Thoracic aorta (tissue), 2 donors: ENCODE measurements around the gene LDLRAD4. TPM values are rescaled to one million over a fixed set of nuclear protein-coding genes. Genes with fewer than 3 reads are reported as not detected.

Experiments used
- ATAC-seq: fragments of 150-250 bp; one replicate; pipeline ENCODE4 v1.8.0; 2017; ENCODE audit warnings: low read depth; ENCODE audit not compliant: insufficient number of reproducible peaks, low FRiP score
- DNase-seq: peaks from one replicate; pipeline ENCODE4 v3.0.0-alpha.2; 2020; ENCODE audit warnings: low spot score
- H3K27ac ChIP-seq, 2 donors: fragments of 200-600 bp; sonication (generic); 1 replicate in 1 of 2; 2 replicates in 1 of 2; pipeline ENCODE4 v1.5.1; 2016; ENCODE audit warnings: mild to moderate bottlenecking in 2 of 2, moderate library complexity in 2 of 2
- H3K27me3 ChIP-seq: fragments of 200-600 bp; sonication (generic); replicated peaks from 2 replicates; pipeline ENCODE4 v1.6.0; 2016; ENCODE audit warnings: mild to moderate bottlenecking; ENCODE audit not compliant: insufficient read depth
- H3K36me3 ChIP-seq: fragments of 200-600 bp; sonication (generic); one replicate; pipeline ENCODE4 v1.5.1; 2016
- H3K4me1 ChIP-seq, 2 donors: fragments of 200-600 bp; sonication (generic); 1 replicate in 1 of 2; 2 replicates in 1 of 2; pipeline versions ENCODE4 v1.5.1 to v1.6.0; 2016; ENCODE audit warnings: low read depth in 2 of 2, mild to moderate bottlenecking in 1 of 2; ENCODE audit not compliant: control insufficient read depth in 1 of 2
- H3K4me3 ChIP-seq: fragments of 200-600 bp; sonication (generic); 2 replicates; pipeline ENCODE4 v1.5.1; 2016; ENCODE audit warnings: mild to moderate bottlenecking
- H3K9me3 ChIP-seq: fragments of 200-600 bp; sonication (generic); 2 replicates; pipeline ENCODE4 v1.5.1; 2016
- CTCF ChIP-seq: fragments of 200-600 bp; sonication (generic); IDR thresholded peaks from one replicate; pipeline ENCODE4 v1.5.1; 2019; ENCODE audit warnings: antibody characterized with exemption
- total RNA-seq, 2 donors: library from RNA; depleted of rRNA; stranded (reverse); fragments of >200 nt; gene quantifications; one replicate each; pipeline versions ENCODE4 v1.1.0 to v1.2.3, GENCODE V29; 2016

The LDLRAD4 gene
- total RNA-seq, 2 donors from 2014 or later, result 98.4 to 135 TPM

GRCh38 chr18:13617826-13618515 is 399.4 kb downstream of the LDLRAD4 start:
- ATAC-seq, result no peak
- TF ChIP-seq CTCF, result no peak
- peaks cover 3% of the 10 kb centered on the region for H3K36me3 ChIP-seq
- no peaks in the 10 kb centered on the region for H3K27me3 ChIP-seq
- peaks cover 4 to 24% of the 10 kb centered on the region in 2 donors for H3K4me1 ChIP-seq
- H3K9me3 ChIP-seq, result no peaks in the 10 kb centered on the region
- no peak for DNase-seq
- H3K4me3 ChIP-seq, result no peak overlapping the region
- no peak overlapping the region for H3K27ac ChIP-seq

- no peak for DNase-seq
- no peak for TF ChIP-seq CTCF
- H3K36me3 ChIP-seq, result peaks cover 6% of the 10 kb centered on the region
- H3K27ac ChIP-seq, result no peak overlapping the region
- no peak for ATAC-seq
- H3K9me3 ChIP-seq, result no peaks in the 10 kb centered on the region
- no peak overlapping the region for H3K4me3 ChIP-seq
- peaks cover 4 to 23% of the 10 kb centered on the region in 2 donors for H3K4me1 ChIP-seq
- no peaks in the 10 kb centered on the region for H3K27me3 ChIP-seq
Measured at GRCh38 chr18:13618760-13619438, 400.3 kb downstream of the LDLRAD4 start.

- no peak for TF ChIP-seq CTCF
- Histone ChIP-seq H3K4me3 (no peak overlapping the region), H3K9me3 (no peaks in the 10 kb centered on the region), H3K27ac (no peak overlapping the region), H3K36me3 (peaks cover 6% of the 10 kb centered on the region), H3K4me1 (peaks cover 4 to 15% of the 10 kb centered on the region in 2 donors), H3K27me3 (no peaks in the 10 kb centered on the region)
- ATAC-seq (no peak), DNase-seq (no peak)
Measured at GRCh38 chr18:13619505-13620205, 401.1 kb downstream of the LDLRAD4 start.

- ATAC-seq (no peak), DNase-seq (no peak)
- no peak overlapping the region for H3K4me3 ChIP-seq
- H3K9me3 ChIP-seq, result no peaks in the 10 kb centered on the region
- H3K27me3 ChIP-seq, result no peaks in the 10 kb centered on the region
- H3K27ac ChIP-seq, result no peak overlapping the region
- peaks cover 0 to 10% of the 10 kb centered on the region in 2 donors for H3K4me1 ChIP-seq
- TF ChIP-seq CTCF, result no peak
- peaks cover 6% of the 10 kb centered on the region for H3K36me3 ChIP-seq
Measured at GRCh38 chr18:13620206-13620672, 401.7 kb downstream of the LDLRAD4 start.
